Brain microvascular endothelial cell (primary cell): ENCODE data around the gene CCDC134.
"Not testable (repeated sequence)": the region's sequence is repeated elsewhere in the genome, so short reads cannot be mapped to it uniquely, and the experiment has no call there.

Experiments used
- DNase-seq: peaks from one replicate; pipeline ENCODE4 v3.0.0-alpha.2; 2020
- H3K27ac ChIP-seq: fragments of 250-450 bp; sonication (Bioruptor Pico); 2 replicates; pipeline ENCODE4 v1.5.1; 2020; ENCODE audit warnings: mild to moderate bottlenecking, moderate library complexity
- H3K27me3 ChIP-seq: fragments of 250-450 bp; sonication (Bioruptor Pico); replicated peaks from 2 replicates; pipeline ENCODE4 v1.5.1; 2020; ENCODE audit warnings: mild to moderate bottlenecking
- H3K36me3 ChIP-seq: fragments of 250-450 bp; sonication (Bioruptor Pico); replicated peaks from 2 replicates; pipeline ENCODE4 v1.5.1; 2020; ENCODE audit warnings: mild to moderate bottlenecking
- H3K4me3 ChIP-seq: 2 replicates; pipeline ENCODE4 v1.5.1; 2011; ENCODE audit warnings: low read depth, mild to moderate bottlenecking, control low read depth, low read length, moderate library complexity
- in situ Hi-C: cut with HindIII; loops from 2 replicates; pipeline ENCODE4 v1.10.0; 2017; ENCODE audit warnings: low sequenced_read_pairs, low pct_ligation_motif_present
- TF ChIP-seq, protein P1 (sequence below): IDR thresholded peaks from 2 replicates; pipeline ENCODE4 v1.5.1; 2011; ENCODE audit warnings: low read depth, mild to moderate bottlenecking, moderate library complexity, low read length, control low read depth, inconsistent platforms; ENCODE audit errors: missing control alignments

The CCDC134 gene

GRCh38 chr22:41831828-41832552, 31.5 kb downstream of the CCDC134 start:
- DNase-seq = no peak
- in situ Hi-C loops = no loop called here
- Histone ChIP-seq H3K27ac (peak overlapping the region; percentile 91), H3K4me3 (peak overlapping the region; percentile 48), H3K27me3 (no peaks in the 10 kb centered on the region), H3K36me3 (peaks cover 13% of the 10 kb centered on the region)
- TF ChIP-seq, protein P1, sequence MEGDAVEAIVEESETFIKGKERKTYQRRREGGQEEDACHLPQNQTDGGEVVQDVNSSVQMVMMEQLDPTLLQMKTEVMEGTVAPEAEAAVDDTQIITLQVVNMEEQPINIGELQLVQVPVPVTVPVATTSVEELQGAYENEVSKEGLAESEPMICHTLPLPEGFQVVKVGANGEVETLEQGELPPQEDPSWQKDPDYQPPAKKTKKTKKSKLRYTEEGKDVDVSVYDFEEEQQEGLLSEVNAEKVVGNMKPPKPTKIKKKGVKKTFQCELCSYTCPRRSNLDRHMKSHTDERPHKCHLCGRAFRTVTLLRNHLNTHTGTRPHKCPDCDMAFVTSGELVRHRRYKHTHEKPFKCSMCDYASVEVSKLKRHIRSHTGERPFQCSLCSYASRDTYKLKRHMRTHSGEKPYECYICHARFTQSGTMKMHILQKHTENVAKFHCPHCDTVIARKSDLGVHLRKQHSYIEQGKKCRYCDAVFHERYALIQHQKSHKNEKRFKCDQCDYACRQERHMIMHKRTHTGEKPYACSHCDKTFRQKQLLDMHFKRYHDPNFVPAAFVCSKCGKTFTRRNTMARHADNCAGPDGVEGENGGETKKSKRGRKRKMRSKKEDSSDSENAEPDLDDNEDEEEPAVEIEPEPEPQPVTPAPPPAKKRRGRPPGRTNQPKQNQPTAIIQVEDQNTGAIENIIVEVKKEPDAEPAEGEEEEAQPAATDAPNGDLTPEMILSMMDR = no peak

DNA sequence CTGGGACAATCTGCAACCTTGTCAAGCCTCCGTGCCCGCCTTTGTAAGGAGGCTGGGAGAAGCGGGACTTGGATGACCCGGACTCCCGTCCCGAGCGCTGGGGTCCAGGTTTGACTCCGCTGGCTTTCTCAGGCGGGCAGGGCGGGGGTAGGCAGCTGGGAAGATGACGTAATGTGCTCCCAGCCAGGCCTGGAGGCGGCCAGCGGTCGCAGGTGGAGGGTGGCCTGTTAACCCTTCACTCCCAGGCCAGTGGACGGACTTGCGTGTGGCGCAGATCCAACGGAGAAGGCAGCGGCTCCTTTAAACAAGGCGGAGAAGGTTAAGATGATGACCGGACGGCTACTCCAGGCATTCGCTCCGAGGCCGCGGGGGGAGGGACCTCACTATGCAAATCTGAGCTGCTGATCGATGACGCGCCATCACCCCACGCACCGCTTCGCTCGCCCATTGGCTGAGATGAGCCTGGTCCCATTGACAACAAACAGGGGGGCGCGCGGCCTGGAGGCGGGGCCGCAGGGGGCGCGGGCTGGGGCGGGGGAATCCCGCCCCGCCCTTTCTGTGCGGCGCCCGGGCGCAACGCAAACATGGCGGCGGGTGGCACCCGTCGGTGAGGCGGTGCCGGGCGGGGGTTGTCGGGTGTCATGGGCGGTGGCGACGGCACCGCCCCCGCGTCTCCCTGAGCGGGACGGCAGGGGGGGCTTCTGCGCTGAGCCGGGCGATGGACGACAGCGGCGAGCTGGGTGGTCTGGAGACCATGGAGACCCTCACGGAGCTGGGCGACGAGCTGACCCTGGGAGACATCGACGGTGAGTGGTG, 32.3 kb downstream of the CCDC134 start, which contains the start of gene SREBF2:
Gene SREBF2, plus strand, starts transcription at position 553 of the 816 bp plus-strand sequence. Its CDS starts 166 bp downstream, at position 719.
- DNase-seq = peak; percentile 100
- Histone ChIP-seq H3K4me3 (peak within 1 kb of the TSS; percentile 82), H3K27me3 (no peaks in the 10 kb centered on the region), H3K36me3 (peaks cover 14% of the 10 kb centered on the region), H3K27ac (peak within 1 kb of the TSS; percentile 91)
- TF ChIP-seq, protein P1 = no peak
- in situ Hi-C loops = no loop called here

GRCh38 chr22:41833369-41834004, 33.0 kb downstream of the CCDC134 start:
- Histone ChIP-seq H3K36me3 (peaks cover 14% of the 10 kb centered on the region), H3K27me3 (no peaks in the 10 kb centered on the region), H3K27ac (peak overlapping the region; percentile 91), H3K4me3 (peak overlapping the region; percentile 82)
- no peak for DNase-seq
- TF ChIP-seq, protein P1 = no peak
- in situ Hi-C loops = no loop called here

DNA sequence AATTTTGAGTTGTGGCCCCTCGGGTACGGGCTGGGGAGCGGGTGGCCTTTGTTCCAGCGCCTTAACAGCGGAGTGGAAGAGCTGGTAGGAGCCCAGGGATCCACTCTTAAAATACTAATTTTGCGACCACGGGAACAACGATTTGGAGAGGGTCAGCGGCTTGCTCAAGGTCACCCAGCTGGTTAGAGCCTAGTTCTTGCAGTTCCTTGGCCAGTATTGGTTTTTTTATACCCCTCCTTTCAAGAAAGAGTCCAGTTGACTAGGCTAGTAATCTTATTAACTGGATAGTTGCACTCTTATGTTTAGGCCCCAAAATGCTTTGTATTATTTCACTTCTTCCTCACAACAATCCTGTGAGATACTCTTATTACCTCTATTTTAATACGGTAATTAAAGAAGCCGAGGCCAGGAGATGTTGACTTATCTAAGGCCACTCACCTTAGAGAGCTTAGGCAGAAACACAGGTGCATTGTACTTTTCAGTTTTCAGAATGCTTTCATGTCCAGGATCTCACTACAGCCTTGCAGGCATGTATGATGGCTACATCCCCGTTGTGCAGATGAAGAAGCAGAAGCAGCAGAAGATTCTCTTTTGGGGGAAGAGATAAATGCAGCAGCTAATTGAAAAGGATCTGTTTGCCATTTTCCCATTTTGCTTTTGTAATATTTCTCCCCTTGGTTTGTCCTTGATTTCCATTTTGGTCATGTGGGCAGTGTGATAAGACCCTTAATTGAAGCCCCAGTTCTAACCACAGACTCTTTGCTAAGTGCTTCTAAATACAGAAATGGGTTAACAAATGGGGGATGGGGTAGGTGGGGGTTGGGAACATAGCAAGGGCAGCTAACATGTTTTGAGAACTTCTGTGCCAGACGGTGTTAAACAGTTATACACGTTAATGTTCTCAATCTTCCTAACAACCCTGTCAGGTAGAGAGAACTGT, 33.8 kb downstream of the CCDC134 start:
- H3K27me3 ChIP-seq = no peaks in the 10 kb centered on the region
- H3K36me3 ChIP-seq = peaks cover 14% of the 10 kb centered on the region
- DNase-seq = no peak
- in situ Hi-C loops = no loop called here
- TF ChIP-seq, protein P1 = no peak
- H3K4me3 ChIP-seq = peak overlapping the region; percentile 82
- H3K27ac ChIP-seq = no peak overlapping the region

GRCh38 chr22:41835462-41835861, 35.0 kb downstream of the CCDC134 start:
- H3K4me3 ChIP-seq, H3K27me3 ChIP-seq, in situ Hi-C loops, DNase-seq, H3K27ac ChIP-seq: not testable (repeated sequence)
- H3K36me3 ChIP-seq = peaks cover 14% of the 10 kb centered on the region
